PC-9 (cell line): ENCODE results near the gene UCP2.

Source experiments
- CTCF ChIP-seq: fragments of 200-600 bp; sonication (generic); conservative IDR thresholded peaks from 2 replicates; pipeline ENCODE4 v1.6.1; 2017; ENCODE audit warnings: mixed run types, antibody characterized with exemption, mild to moderate bottlenecking, moderate library complexity
- EZH2 ChIP-seq: fragments of 200-600 bp; sonication (generic); IDR thresholded peaks from 2 replicates; pipeline ENCODE4 v1.8.0; 2017; ENCODE audit warnings: antibody characterized with exemption, low read depth

GRCh38 chr11:73980001-73980961 is 2.4 kb downstream of the UCP2 start:
- TF ChIP-seq CTCF (no peak), EZH2 (no peak)
